ENCODE measurements around the gene AMBP. TPM values are rescaled to one million over a fixed set of nuclear protein-coding genes. Genes with fewer than 3 reads are reported as not detected.

The AMBP gene
- total RNA-seq, 1 donor from 2014 or later = not detected

GRCh38 chr9:114093761-114094505 lies 15.8 kb upstream of the AMBP start:
- no peaks in the 10 kb centered on the region for H3K36me3 Mint-ChIP-seq (ENCODE audit: low read depth)
- no peak overlapping the region for H3K27ac Mint-ChIP-seq

GRCh38 chr9:114093031-114093471 lies 15.0 kb upstream of the AMBP start:
- no peak overlapping the region for H3K4me3 Mint-ChIP-seq
- no peaks in the 10 kb centered on the region for H3K36me3 Mint-ChIP-seq (ENCODE audit: low read depth)
- intact Hi-C loops (cut with micrococcal nuclease) = no loop called here
- DNase-seq (ENCODE audit: low spot score) = no peak
- H3K9me3 Mint-ChIP-seq = no peaks in the 10 kb centered on the region
- H3K4me1 Mint-ChIP-seq (ENCODE audit: low read depth) = peaks cover 5% of the 10 kb centered on the region
- H3K27ac Mint-ChIP-seq = no peak overlapping the region
- peaks cover 18% of the 10 kb centered on the region for H3K27me3 Mint-ChIP-seq (ENCODE audit: insufficient read depth)

More at GRCh38 chr9:114093761-114094505, 15.8 kb upstream of the AMBP start:
- Mint-ChIP-seq H3K4me1 (ENCODE audit: low read depth) (peaks cover 5% of the 10 kb centered on the region), H3K27me3 (ENCODE audit: insufficient read depth) (peaks cover 19% of the 10 kb centered on the region), H3K4me3 (no peak overlapping the region), H3K9me3 (no peaks in the 10 kb centered on the region)
- DNase-seq (ENCODE audit: low spot score) = no peak
- intact Hi-C loops (cut with micrococcal nuclease) = no loop called here

- no peaks in the 10 kb centered on the region for H3K36me3 Mint-ChIP-seq (ENCODE audit: low read depth)
- no peaks in the 10 kb centered on the region for H3K9me3 Mint-ChIP-seq
- H3K27me3 Mint-ChIP-seq (ENCODE audit: insufficient read depth) = peaks cover 14% of the 10 kb centered on the region
- peaks cover under 1% of the 10 kb centered on the region for H3K4me1 Mint-ChIP-seq (ENCODE audit: low read depth)
- no peak overlapping the region for H3K4me3 Mint-ChIP-seq
- intact Hi-C loops (cut with micrococcal nuclease) = no loop called here
- H3K27ac Mint-ChIP-seq = no peak overlapping the region
- no peak for DNase-seq (ENCODE audit: low spot score)
Observed at GRCh38 chr9:114092336-114092735, 14.2 kb upstream of the AMBP start.

GRCh38 chr9:114091711-114092110 lies 13.6 kb upstream of the AMBP start:
- intact Hi-C loops (cut with micrococcal nuclease) = no loop called here
- Mint-ChIP-seq H3K9me3 (no peaks in the 10 kb centered on the region), H3K4me1 (ENCODE audit: low read depth) (no peaks in the 10 kb centered on the region), H3K36me3 (ENCODE audit: low read depth) (no peaks in the 10 kb centered on the region), H3K27me3 (ENCODE audit: insufficient read depth) (peaks cover 8% of the 10 kb centered on the region), H3K4me3 (no peak overlapping the region), H3K27ac (no peak overlapping the region)
- no peak for DNase-seq (ENCODE audit: low spot score)

- H3K4me3 Mint-ChIP-seq = no peak overlapping the region
- peaks cover 2% of the 10 kb centered on the region for H3K27me3 Mint-ChIP-seq (ENCODE audit: insufficient read depth)
- no peaks in the 10 kb centered on the region for H3K4me1 Mint-ChIP-seq (ENCODE audit: low read depth)
- no peak overlapping the region for H3K27ac Mint-ChIP-seq
- intact Hi-C loops (cut with micrococcal nuclease) = no loop called here
- no peak for DNase-seq (ENCODE audit: low spot score)
- H3K9me3 Mint-ChIP-seq = no peaks in the 10 kb centered on the region
- no peaks in the 10 kb centered on the region for H3K36me3 Mint-ChIP-seq (ENCODE audit: low read depth)
Observed at GRCh38 chr9:114090798-114091197, 12.7 kb upstream of the AMBP start.

GRCh38 chr9:114089206-114089840 lies 11.2 kb upstream of the AMBP start:
- H3K4me3 Mint-ChIP-seq = no peak overlapping the region
- no peak overlapping the region for H3K27ac Mint-ChIP-seq
- H3K27me3 Mint-ChIP-seq (ENCODE audit: insufficient read depth) = no peaks in the 10 kb centered on the region
- no peaks in the 10 kb centered on the region for H3K9me3 Mint-ChIP-seq
- no peaks in the 10 kb centered on the region for H3K36me3 Mint-ChIP-seq (ENCODE audit: low read depth)
- intact Hi-C loops (cut with micrococcal nuclease) = no loop called here
- H3K4me1 Mint-ChIP-seq (ENCODE audit: low read depth) = no peaks in the 10 kb centered on the region
- DNase-seq (ENCODE audit: low spot score) = no peak

- Mint-ChIP-seq H3K4me3 (no peak overlapping the region), H3K27me3 (ENCODE audit: insufficient read depth) (no peaks in the 10 kb centered on the region), H3K27ac (no peak overlapping the region), H3K9me3 (no peaks in the 10 kb centered on the region), H3K4me1 (ENCODE audit: low read depth) (no peaks in the 10 kb centered on the region), H3K36me3 (ENCODE audit: low read depth) (no peaks in the 10 kb centered on the region)
- intact Hi-C loops (cut with micrococcal nuclease) = no loop called here
- no peak for DNase-seq (ENCODE audit: low spot score)
Observed at GRCh38 chr9:114088571-114089170, 10.6 kb upstream of the AMBP start.

GRCh38 chr9:114087721-114088120 lies 9.6 kb upstream of the AMBP start:
- Mint-ChIP-seq H3K36me3 (ENCODE audit: low read depth) (no peaks in the 10 kb centered on the region), H3K27ac (no peak overlapping the region), H3K4me1 (ENCODE audit: low read depth) (no peaks in the 10 kb centered on the region), H3K9me3 (no peaks in the 10 kb centered on the region), H3K4me3 (no peak overlapping the region), H3K27me3 (ENCODE audit: insufficient read depth) (no peaks in the 10 kb centered on the region)
- intact Hi-C loops (cut with micrococcal nuclease) = no loop called here
- DNase-seq (ENCODE audit: low spot score) = no peak

GRCh38 chr9:114086607-114087006 lies 8.5 kb upstream of the AMBP start:
- DNase-seq (ENCODE audit: low spot score) = no peak
- H3K36me3 Mint-ChIP-seq (ENCODE audit: low read depth) = no peaks in the 10 kb centered on the region
- H3K27ac Mint-ChIP-seq = no peak overlapping the region
- no peaks in the 10 kb centered on the region for H3K4me1 Mint-ChIP-seq (ENCODE audit: low read depth)
- intact Hi-C loops (cut with micrococcal nuclease) = no loop called here
- no peak overlapping the region for H3K4me3 Mint-ChIP-seq
- H3K27me3 Mint-ChIP-seq (ENCODE audit: insufficient read depth) = no peaks in the 10 kb centered on the region
- no peaks in the 10 kb centered on the region for H3K9me3 Mint-ChIP-seq

GRCh38 chr9:114086009-114086408 lies 7.9 kb upstream of the AMBP start:
- intact Hi-C loops (cut with micrococcal nuclease) = no loop called here
- Mint-ChIP-seq H3K4me1 (ENCODE audit: low read depth) (no peaks in the 10 kb centered on the region), H3K27ac (no peak overlapping the region), H3K4me3 (no peak overlapping the region), H3K27me3 (ENCODE audit: insufficient read depth) (no peaks in the 10 kb centered on the region), H3K36me3 (ENCODE audit: low read depth) (no peaks in the 10 kb centered on the region), H3K9me3 (no peaks in the 10 kb centered on the region)
- DNase-seq (ENCODE audit: low spot score) = no peak

- no peak for DNase-seq (ENCODE audit: low spot score)
- H3K4me1 Mint-ChIP-seq (ENCODE audit: low read depth) = no peaks in the 10 kb centered on the region
- H3K9me3 Mint-ChIP-seq = no peaks in the 10 kb centered on the region
- intact Hi-C loops (cut with micrococcal nuclease) = no loop called here
- H3K4me3 Mint-ChIP-seq = no peak overlapping the region
- no peaks in the 10 kb centered on the region for H3K27me3 Mint-ChIP-seq (ENCODE audit: insufficient read depth)
- no peaks in the 10 kb centered on the region for H3K36me3 Mint-ChIP-seq (ENCODE audit: low read depth)
- no peak overlapping the region for H3K27ac Mint-ChIP-seq
Observed at GRCh38 chr9:114085387-114085789, 7.3 kb upstream of the AMBP start.

GRCh38 chr9:114084282-114085073 lies 6.4 kb upstream of the AMBP start:
- no peak overlapping the region for H3K4me3 Mint-ChIP-seq
- H3K36me3 Mint-ChIP-seq (ENCODE audit: low read depth) = no peaks in the 10 kb centered on the region
- no peaks in the 10 kb centered on the region for H3K4me1 Mint-ChIP-seq (ENCODE audit: low read depth)
- H3K27ac Mint-ChIP-seq = no peak overlapping the region
- DNase-seq (ENCODE audit: low spot score) = no peak
- intact Hi-C loops (cut with micrococcal nuclease) = no loop called here
- H3K27me3 Mint-ChIP-seq (ENCODE audit: insufficient read depth) = no peaks in the 10 kb centered on the region
- no peaks in the 10 kb centered on the region for H3K9me3 Mint-ChIP-seq

- Mint-ChIP-seq H3K36me3 (ENCODE audit: low read depth) (no peaks in the 10 kb centered on the region), H3K4me1 (ENCODE audit: low read depth) (no peaks in the 10 kb centered on the region), H3K27ac (no peak overlapping the region), H3K27me3 (ENCODE audit: insufficient read depth) (no peaks in the 10 kb centered on the region), H3K9me3 (no peaks in the 10 kb centered on the region), H3K4me3 (no peak overlapping the region)
- intact Hi-C loops (cut with micrococcal nuclease) = no loop called here
- no peak for DNase-seq (ENCODE audit: low spot score)
Observed at GRCh38 chr9:114083666-114084065, 5.6 kb upstream of the AMBP start.
